ENCODE results near the gene VPS51.

DNA sequence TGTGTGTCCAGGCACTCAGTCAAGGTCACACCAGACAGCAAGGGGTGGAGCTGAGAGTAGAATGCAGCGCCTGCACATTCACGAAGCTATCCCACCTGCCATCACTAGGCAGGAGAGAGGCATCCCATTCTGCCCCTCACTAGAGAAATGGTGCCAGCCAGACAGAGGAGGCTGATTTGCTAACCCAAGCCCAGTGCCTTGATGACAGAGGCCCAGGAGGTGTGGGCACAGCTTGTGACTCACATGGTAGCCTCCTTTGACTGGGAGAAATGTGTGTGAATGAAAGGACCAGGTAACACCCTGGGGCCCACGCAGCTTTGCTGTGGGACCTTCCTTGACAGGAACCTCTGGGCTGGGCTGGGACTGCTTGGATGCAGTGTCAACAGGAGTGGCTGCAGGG lies 32.5 kb upstream of the VPS51 start:
- TF ChIP-seq, protein P1, sequence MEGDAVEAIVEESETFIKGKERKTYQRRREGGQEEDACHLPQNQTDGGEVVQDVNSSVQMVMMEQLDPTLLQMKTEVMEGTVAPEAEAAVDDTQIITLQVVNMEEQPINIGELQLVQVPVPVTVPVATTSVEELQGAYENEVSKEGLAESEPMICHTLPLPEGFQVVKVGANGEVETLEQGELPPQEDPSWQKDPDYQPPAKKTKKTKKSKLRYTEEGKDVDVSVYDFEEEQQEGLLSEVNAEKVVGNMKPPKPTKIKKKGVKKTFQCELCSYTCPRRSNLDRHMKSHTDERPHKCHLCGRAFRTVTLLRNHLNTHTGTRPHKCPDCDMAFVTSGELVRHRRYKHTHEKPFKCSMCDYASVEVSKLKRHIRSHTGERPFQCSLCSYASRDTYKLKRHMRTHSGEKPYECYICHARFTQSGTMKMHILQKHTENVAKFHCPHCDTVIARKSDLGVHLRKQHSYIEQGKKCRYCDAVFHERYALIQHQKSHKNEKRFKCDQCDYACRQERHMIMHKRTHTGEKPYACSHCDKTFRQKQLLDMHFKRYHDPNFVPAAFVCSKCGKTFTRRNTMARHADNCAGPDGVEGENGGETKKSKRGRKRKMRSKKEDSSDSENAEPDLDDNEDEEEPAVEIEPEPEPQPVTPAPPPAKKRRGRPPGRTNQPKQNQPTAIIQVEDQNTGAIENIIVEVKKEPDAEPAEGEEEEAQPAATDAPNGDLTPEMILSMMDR (IDR thresholded peaks at IDR 0.05) = no peak
- TF ChIP-seq POLR2AphosphoS5 (IDR thresholded peaks at IDR 0.05) = no peak
